ENCODE data around the gene MFSD12. TPM values are rescaled to one million over a fixed set of nuclear protein-coding genes. Genes with fewer than 3 reads are reported as not detected.

MFSD12 gene
- total and polyA plus RNA-seq, 2 donors (not counting 3 experiments of a cell fraction or from before 2014, with no cell fraction given) = 51.7 to 78.9 TPM

- H3K9me1 ChIP-seq (replicated peaks; ENCODE audit: control insufficient read depth, extremely low read depth, insufficient read depth, low read length) = no peaks in the 10 kb centered on the region
- POLR2A ChIA-PET = no interaction called here
- no peak overlapping the region for H3K9ac ChIP-seq (replicated peaks; ENCODE audit: extremely low read depth, insufficient read depth, low read length)
- no peak for DNase-seq (ENCODE audit: low read depth, low spot score)
- H3K27me3 ChIP-seq (ENCODE audit: control insufficient read depth in 2 of 2, insufficient read depth in 2 of 2, low read length in 2 of 2) = peaks cover 0 to 2% of the 10 kb centered on the region in 2 experiments
- BruUV-seq (replicated peaks) = no TSS peak
- no peak for FAIRE-seq
- intact Hi-C loops (cut with micrococcal nuclease) (no loop called here), dilution Hi-C loops (cut with MboI; ENCODE audit: extremely low pct_ligation_motif_present, low sequenced_read_pairs) (no loop called here)
- no peaks in the 10 kb centered on the region for H4K20me1 ChIP-seq (replicated peaks; ENCODE audit: control insufficient read depth, extremely low read depth, insufficient read depth, low read length)
- H3K4me2 ChIP-seq (ENCODE audit: insufficient read depth, low read length) = no peak overlapping the region
- TF ChIP-seq CTCF (IDR thresholded peaks at IDR 0.05; ENCODE audit: extremely low read depth in 1 of 2, insufficient read depth in 1 of 2, low read depth in 1 of 2, low read length in 2 of 2) (peak in 1 of 2 donors; percentile 7), MAX (IDR thresholded peaks at IDR 0.05; ENCODE audit: insufficient read depth, insufficient read length) (no peak), POLR2A (IDR thresholded peaks at IDR 0.05; ENCODE audit: low read depth, low read length) (no peak)
- no peak overlapping the region for H2AFZ ChIP-seq (ENCODE audit: low read depth, low read length)
- no peak overlapping the region for H3K4me3 ChIP-seq (replicated peaks in 1 of 3; ENCODE audit: insufficient read depth in 1 of 3, low read depth in 1 of 3, low read length in 3 of 3)
- no peaks in the 10 kb centered on the region for H3K36me3 ChIP-seq (ENCODE audit: control insufficient read depth in 2 of 2, extremely low read depth in 1 of 2, insufficient read depth in 2 of 2, low read length in 2 of 2)
- H3K9me3 ChIP-seq (replicated peaks; ENCODE audit: control insufficient read depth, insufficient read depth, low read length) = no peaks in the 10 kb centered on the region
- H3K4me1 ChIP-seq (ENCODE audit: control insufficient read depth, extremely low read depth, insufficient read depth, low read length) = no peaks in the 10 kb centered on the region
- no peak overlapping the region for H3K27ac ChIP-seq (ENCODE audit: insufficient read depth, low read depth, low read length)
- CTCF ChIA-PET = no interaction called here
- H3K79me2 ChIP-seq (ENCODE audit: control insufficient read depth, insufficient read depth, low read length) = no peaks in the 10 kb centered on the region
Observed at GRCh38 chr19:3593156-3593555, 35.8 kb upstream of the MFSD12 start.

- Histone ChIP-seq H3K9me3 (replicated peaks; ENCODE audit: control insufficient read depth, insufficient read depth, low read length) (no peaks in the 10 kb centered on the region), H2AFZ (ENCODE audit: low read depth, low read length) (no peak overlapping the region), H3K27ac (ENCODE audit: insufficient read depth, low read depth, low read length) (no peak overlapping the region), H3K9ac (replicated peaks; ENCODE audit: extremely low read depth, insufficient read depth, low read length) (no peak overlapping the region), H3K4me2 (ENCODE audit: insufficient read depth, low read length) (no peak overlapping the region), H3K36me3 (ENCODE audit: control insufficient read depth in 2 of 2, extremely low read depth in 1 of 2, insufficient read depth in 2 of 2, low read length in 2 of 2) (no peaks in the 10 kb centered on the region), H4K20me1 (replicated peaks; ENCODE audit: control insufficient read depth, extremely low read depth, insufficient read depth, low read length) (no peaks in the 10 kb centered on the region), H3K9me1 (replicated peaks; ENCODE audit: control insufficient read depth, extremely low read depth, insufficient read depth, low read length) (no peaks in the 10 kb centered on the region), H3K27me3 (ENCODE audit: control insufficient read depth in 2 of 2, insufficient read depth in 2 of 2, low read length in 2 of 2) (peaks cover 0 to 2% of the 10 kb centered on the region in 2 experiments), H3K4me3 (replicated peaks in 1 of 3; ENCODE audit: insufficient read depth in 1 of 3, low read depth in 1 of 3, low read length in 3 of 3) (no peak overlapping the region), H3K4me1 (ENCODE audit: control insufficient read depth, extremely low read depth, insufficient read depth, low read length) (no peaks in the 10 kb centered on the region), H3K79me2 (ENCODE audit: control insufficient read depth, insufficient read depth, low read length) (no peaks in the 10 kb centered on the region)
- ChIA-PET POLR2A (no interaction called here), CTCF (interaction anchor here (0.9 to 2.2 kb wide), 11 partner anchors 8 to 316 kb away, joined by 3 to 10 read pairs (median 4); no protein-coding TSS in a partner anchor)
- DNase-seq (ENCODE audit: low read depth, low spot score) (no peak), FAIRE-seq (no peak)
- dilution Hi-C loops (cut with MboI; ENCODE audit: extremely low pct_ligation_motif_present, low sequenced_read_pairs) = no loop called here
- TF ChIP-seq EZH2 (IDR thresholded peaks at IDR 0.05; ENCODE audit: borderline replicate concordance, low read depth, low read length, severe bottlenecking) (no peak), JUN (IDR thresholded peaks at IDR 0.05; ENCODE audit: borderline replicate concordance, insufficient read depth, insufficient read length, low read depth) (no peak), MAX (IDR thresholded peaks at IDR 0.05; ENCODE audit: insufficient read depth, insufficient read length) (no peak), MYC (IDR thresholded peaks at IDR 0.05; ENCODE audit: low read depth, low read length) (no peak), POLR2AphosphoS5 (IDR thresholded peaks at IDR 0.05; ENCODE audit: insufficient read depth, low read depth, low read length) (no peak), FOS (IDR thresholded peaks at IDR 0.05; ENCODE audit: borderline replicate concordance, insufficient read depth, low read length) (no peak), CTCF (IDR thresholded peaks at IDR 0.05; ENCODE audit: extremely low read depth in 1 of 2, insufficient read depth in 1 of 2, low read depth in 1 of 2, low read length in 2 of 2) (no peak), POLR2A (IDR thresholded peaks at IDR 0.05; ENCODE audit: low read depth, low read length) (no peak), GATA2 (IDR thresholded peaks at IDR 0.05; ENCODE audit: insufficient read depth, insufficient read length, low read depth, low read length) (no peak)
- intact Hi-C loops (cut with micrococcal nuclease) = no loop called here
- no TSS peak for BruUV-seq (replicated peaks)
Observed at GRCh38 chr19:3591876-3592613, 34.7 kb upstream of the MFSD12 start.

Measured in endothelial cell of umbilical vein (primary cell).